ENCODE results near the gene HSD17B4.
A peak's percentile ranks its signal among the peaks of the same experiment; 100 is the strongest.
"Not testable (repeated sequence)": the region's sequence is repeated elsewhere in the genome, so short reads cannot be mapped to it uniquely, and the experiment has no call there.

The HSD17B4 gene

DNA sequence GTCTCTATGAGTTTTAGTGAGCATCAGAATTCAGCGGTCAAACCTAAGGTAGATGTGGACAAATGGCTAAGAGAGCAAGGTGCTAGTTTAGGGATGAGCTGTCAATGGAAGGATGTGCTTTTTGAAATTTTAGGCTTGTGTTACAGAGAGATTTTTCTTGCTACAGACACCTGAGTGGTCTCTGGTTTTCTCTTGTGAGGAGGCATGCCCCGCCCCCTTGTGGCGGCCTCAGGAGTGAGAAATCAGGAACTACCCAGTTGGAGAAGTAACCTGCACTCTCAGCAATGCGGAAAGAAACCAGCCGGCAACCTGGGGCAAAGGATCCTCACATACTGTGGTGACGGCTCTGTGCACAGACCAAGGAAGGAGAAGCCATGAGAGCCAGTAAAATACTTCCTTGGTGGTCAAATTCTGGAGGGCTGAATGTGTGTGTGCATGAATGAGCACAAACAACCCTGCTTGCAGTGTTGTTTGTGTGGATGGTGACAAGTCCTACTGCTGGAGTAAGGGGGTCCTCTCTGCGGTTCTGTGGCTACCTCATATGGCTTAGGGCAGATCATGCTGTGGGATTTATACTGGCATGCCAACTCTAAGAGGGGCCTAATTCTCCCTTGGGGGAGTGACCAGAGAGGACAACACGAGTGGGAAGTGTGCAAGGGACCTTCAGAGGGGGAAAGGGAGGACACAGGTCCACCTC, 16.7 kb upstream of the HSD17B4 start:
- peak; percentile 77 for DNase-seq

DNA sequence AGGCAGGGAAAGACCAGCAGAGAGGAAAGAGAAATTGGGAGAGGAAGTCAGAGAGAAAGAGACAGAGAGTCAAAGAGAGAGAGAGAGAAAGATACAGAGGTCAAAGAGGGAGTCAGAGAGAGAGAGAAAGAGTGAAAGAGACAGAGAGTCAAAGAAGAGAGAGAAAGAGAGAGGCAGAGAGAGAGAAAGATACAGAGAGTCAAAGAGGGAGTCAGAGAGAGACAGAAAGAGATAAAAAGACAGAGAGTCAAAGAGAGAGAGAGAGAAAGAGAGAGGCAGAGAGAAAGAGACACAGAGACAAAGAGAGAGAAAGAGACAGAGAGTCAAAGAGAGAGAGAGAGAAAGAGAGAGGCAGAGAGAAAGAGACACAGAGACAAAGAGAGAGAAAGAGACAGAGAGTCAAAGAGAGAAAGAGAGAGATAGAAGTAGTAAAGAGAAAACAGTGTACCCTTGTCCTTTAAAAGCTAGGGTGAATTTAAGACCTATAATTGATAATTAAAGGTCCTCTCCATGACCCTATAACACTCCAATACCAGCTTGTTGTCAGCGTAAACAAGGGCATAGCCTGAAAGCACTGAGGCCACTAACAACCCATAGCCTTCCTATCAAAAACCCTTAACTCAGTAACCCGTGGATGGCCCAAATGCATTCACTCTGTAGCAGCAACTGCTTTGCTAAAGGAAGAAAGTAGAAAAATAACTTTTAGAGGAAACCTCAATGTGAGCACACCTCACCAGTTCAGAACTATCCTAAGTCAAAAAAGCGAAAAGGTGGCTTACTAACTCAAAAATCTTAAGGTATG, 14.3 kb upstream of the HSD17B4 start:
- DNase-seq = not testable (repeated sequence)

DNA sequence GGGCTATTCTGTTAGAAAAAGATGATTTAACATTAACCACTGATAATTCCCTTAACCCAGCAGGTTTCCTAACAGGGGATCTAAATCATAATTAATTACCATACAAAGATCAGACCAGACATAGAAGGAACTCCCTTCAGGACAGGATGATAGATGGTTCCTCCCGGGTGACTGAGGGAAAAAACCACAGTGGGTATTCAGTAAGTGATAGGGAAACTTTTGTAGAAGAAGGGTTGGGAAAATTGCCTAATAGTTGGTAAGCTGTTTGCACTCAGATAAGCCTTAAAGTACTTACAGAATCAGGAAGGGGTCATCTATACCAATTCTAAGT, 13.7 kb upstream of the HSD17B4 start:
- DNase-seq = not testable (repeated sequence)

DNA sequence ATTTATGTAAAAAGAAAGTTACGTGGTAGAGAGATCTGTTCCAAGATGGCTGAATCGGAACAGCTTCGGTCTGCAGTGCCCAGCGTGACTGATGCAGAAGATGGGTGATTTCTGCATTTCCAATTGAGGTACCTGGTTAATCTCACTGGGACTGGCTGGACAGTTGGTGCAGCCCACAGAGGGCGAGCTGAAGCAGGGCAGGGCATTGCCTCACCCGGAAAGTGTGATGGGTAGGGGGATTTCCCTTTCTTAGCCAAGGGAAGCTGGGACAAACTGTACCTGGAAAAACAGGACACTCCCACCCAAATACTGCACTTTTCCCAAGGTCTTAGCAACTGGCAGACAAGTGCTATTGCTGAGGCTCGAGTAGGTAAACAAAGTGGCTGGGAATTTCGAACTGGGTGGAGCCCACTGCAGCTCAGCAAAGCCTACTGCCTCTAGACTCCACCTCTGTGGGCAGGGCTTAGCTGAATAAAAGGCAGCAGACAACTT, 13.1 kb upstream of the HSD17B4 start:
- DNase-seq = peak; percentile 11

DNA sequence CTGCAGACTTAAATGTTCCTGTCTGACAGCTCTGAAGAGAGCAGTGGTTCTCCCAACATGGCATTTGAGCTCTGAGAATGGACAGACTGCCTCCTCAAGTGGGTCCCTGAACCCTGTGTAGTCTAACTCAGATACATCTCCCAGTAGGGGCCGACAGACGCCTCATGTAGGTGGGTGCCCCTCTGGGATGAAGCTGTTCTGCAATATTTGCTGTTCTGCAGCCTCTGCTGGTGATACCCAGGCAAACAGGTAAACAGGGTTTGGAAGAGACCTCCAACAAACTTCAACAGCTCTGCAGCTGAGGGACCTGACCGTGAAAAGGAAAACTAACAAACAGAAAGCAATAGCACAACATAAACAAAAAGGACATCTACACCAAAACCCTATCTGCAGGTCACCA, 12.7 kb upstream of the HSD17B4 start:
- not testable (repeated sequence) for DNase-seq

DNA sequence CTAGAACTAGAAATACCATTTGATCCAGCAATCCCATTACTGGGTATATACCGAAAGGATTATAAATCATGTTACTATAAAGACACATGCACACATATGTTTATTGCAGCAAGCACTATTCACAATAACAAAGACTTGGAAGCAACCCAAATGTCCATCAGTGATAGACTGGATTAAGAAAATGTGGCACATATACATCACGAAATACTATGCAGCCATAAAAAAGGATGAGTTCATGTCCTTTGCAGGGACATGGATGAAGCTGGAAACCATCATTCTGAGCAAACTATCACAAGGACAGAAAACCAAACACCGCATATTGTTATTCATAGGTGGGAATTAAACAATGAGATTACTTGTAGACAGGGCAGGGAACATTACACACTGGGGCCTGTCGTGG, 7.7 kb upstream of the HSD17B4 start:
- not testable (repeated sequence) for DNase-seq

DNA sequence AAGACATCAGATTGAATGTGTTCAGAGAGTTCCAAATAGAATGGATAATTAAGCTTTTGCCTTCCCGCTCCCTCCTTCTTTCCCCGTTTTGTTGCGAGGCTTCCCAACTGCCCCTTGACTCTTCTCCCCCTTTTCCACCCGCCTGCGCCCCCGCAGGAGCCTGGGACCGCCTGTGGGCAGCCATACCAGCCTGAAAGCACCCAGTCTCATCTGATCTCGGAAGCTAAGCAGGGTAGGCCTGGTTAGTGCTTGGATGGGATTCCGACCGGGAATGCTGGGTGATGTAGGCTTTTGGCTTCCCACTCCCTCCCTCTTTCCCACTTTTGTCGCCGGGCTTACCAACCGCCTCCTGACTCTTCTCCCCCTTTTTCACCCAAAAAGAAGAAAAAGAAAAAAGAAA, 6.8 kb upstream of the HSD17B4 start:
- no peak for DNase-seq

DNA sequence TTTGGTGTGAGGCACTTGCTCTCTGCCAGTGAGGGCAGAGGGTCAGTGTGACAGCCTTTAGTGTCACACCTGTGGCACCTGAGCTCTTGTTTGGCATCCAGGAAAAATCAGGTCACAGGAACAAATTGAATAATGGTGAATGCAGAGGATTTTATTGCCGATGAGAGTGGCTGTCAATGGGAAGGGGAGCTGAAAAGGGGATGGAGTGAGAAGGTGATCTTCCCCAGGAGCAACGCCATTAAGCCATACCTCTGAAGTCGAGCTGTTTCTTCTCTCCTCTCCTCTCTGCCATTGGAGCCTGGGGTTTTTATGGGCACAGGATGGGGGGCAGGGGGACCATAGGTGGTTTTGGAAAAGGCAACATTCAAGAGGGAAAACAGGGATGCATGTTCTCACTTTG, 2.4 kb upstream of the HSD17B4 start:
- DNase-seq = no peak

DNA sequence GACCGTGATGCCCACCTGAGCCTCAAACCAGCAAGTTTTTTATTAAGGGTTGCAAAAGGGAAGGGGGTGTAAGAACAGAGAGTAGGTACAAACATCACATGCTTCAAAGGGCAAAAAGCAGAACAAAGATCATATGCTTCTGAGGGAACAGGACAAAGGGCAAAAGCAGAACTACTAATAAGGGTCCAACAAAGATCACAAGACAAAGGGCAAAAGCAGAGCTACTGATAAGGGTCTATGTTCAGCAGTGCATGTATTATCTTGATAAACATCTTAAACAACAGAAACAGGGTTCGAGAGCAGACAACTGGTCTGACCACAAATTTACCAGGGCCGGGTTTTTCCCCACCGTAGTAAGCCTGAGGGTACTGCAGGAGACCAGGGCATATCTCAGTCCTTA, 1.7 kb upstream of the HSD17B4 start:
- DNase-seq = not testable (repeated sequence)

DNA sequence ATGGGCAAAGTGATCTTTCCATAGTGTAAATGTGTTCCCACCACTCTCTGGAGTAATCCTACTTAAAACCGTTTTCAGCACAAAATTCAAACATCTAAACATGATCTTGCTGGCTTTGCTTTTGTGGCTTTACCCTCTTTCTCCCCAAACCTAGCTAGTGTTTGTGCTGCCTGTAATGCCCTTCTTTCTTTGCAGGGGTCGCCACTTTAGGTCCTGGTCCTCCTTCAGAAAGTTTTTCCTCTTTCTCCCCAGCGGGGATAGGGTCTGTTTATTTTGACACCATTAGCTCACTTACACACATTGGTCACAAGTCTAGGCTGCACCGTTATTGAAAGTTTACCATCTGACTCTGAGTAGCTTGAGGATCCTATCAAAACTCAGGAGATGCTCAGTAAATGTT, 736 bp upstream of the HSD17B4 start:
- no peak for DNase-seq

DNA sequence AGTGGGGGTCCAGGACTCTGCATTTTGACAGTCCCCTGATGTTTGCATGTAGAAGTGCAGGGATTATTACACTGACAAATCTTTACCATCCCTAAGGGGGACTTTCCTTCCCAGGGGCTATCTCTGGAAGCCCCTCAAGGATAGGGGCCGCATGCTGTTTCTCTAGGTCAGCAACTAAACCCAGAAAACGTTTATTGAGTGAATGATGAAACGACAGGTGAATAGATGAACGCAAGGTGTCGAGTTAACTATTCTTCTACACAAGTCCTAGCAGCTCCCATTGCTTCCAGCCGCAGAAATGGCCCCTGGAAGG, 281 bp upstream of the HSD17B4 start:
- no peak for DNase-seq

DNA sequence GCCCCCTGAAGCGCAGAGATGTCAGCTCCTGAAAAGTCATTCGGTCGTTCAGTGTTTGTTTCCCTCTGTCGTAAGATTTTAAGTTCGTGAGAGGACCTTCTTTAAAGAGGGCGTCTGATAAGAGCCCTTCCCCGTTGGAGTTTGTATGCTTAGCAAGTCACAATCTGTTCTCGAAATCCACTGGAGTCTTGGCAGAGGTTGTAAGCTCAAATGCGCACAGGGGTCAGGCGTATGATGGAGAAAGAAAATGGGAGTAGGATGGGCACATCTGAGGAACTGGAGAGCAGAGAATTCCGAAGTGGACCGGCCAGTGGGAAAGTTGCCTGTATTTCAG, 710 bp downstream of the HSD17B4 start:
- DNase-seq = no peak

DNA sequence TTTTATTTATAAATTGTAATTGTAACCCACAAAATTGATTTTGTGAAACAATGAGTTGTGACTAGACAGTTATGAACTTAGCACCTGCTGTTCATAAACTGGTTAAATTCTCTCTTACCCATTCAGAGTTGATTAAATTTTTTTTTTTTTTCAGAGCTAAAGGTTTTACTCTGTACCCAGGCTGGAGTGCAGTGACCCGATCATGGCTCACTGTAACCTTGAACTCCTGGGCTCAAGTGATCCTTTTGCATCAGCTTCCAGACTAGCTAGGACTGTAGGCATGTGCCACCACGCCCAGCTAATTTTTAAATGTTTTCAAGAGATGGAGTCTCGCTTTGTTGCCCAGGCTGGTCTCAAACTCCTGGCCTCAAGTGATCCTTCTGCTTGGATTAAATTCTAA, 1.9 kb downstream of the HSD17B4 start:
- DNase-seq = no peak

DNA sequence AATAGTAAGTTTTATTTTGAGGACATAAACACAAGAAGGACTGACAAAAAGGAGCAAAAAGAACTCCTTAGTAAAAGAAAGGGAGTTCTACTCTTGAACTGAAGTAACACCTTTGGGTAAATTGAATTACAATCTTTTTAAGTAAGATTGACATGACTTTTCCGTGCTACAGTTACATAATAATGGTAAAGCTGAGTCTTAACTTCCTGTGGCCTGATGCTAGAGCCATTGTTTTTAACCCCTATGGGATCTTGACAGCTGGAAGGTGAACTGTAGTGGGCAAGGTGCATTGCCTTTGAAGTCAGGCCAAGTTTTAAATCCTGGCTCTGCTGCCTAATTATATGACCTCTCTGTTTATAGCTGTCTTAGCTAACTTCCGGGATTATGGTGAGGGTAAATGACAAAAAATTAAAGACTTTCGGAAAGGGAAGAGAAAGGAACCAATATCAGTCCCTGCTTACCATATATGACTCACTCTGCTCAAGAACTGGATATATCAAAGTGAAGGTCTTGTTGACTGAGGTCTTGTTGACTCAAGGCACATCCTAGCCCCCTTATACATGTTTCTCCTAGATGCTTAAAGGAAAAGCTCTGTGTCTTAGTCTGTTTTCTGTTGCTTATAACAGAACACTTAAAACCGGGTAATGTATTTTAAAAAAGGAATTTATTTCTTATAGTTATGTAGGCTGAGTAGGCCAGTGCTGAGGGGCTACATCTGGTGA, 6.8 kb downstream of the HSD17B4 start:
- no peak for DNase-seq

DNA sequence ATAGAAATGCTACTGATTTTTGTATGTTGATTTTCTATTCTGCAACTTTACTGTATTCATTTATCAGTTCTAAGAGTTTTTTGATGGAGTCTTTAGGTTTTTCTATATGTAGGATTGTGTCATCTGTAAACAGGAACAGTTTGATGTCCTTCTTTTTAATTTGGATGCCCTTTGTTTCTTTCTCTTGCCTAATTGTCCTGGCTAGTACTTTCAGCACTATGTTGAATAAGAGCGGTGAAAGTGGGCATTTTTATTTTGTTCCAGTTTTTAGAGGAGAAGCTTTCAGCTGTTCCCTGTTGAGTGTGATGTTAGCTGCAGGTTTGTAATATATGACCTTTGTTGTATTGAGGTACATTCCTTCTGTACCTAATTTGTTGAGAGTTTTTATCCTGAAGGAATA, 13.3 kb downstream of the HSD17B4 start:
- DNase-seq = no peak

DNA sequence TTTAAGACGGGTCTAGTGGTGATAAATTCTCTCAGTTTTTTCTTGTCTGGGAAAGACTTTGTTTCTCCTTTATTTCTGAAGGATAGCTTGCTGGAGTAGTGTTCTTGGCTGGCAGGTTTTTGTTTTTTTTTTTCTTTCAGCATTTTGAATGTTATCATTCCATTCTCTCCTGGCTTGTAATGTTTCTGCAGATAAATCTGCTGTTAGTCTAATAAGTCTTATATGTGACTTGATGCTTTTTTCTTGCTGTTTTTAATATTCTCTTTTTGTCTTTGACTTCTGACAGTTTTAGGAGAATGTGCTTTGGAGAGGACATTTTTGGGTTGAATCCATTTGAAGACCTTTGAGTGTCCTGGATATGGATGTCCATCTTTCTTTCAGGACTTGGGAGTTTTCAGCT, 16.0 kb downstream of the HSD17B4 start:
- DNase-seq = no peak

DNA sequence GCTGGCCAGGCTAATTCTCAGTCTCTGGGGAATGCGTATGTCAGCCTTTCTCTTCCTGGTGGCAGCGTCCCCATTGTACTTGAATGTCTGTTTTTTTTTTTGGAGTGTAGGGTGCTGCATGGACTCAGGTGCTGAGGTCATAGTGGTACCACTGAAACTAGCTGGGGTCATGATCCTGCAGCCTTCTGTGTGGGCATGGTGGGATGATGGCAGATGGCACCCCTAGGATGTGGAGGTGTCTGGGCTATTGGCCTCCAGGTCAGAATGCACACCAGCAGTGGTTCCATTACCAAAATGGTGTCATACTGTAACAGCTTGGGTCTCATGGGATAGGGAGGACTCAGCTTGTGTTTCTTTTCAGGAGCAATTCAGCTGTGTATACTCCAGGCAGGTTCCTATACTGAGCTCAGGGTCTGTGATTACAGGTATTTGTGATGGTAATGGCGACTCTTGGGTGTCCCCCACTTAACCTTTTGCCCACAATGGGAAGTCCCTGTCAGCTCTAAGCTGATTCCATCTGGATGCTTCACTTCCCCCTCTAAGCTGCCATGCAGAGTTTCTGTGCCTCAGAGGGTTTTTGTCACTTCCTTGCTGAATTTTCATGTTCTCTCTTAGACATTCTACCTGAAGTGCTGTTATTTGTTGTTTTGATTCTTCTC, 17.9 kb downstream of the HSD17B4 start:
- DNase-seq = no peak

DNA sequence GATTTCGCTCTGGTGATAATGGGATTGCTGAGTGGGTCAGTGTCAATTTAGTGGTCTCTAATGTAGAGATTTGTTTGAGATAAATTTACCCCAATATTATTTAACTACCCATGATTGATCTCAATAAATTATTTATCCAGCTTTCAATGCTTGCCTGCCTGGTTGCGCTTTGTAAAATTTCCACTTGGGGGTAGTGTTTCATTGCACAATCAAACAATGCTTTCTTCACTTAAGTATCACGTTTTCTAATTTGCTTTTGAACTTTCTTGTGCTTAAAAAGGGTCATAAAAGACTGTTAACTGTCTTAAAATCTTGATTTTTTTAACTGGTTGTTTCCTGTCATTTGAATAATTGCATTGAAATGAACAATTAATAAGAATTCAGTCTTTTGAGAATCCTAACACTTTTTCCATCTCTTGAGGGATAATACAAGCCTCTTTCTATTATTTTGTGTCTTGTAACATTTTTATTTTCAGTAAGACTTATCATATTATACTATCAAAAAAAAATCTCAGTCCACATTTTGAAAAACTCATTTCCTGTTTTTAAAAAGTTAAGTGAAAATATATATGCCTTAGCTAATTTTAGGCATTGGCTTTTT, 18.7 kb downstream of the HSD17B4 start:
- DNase-seq = no peak

DNA sequence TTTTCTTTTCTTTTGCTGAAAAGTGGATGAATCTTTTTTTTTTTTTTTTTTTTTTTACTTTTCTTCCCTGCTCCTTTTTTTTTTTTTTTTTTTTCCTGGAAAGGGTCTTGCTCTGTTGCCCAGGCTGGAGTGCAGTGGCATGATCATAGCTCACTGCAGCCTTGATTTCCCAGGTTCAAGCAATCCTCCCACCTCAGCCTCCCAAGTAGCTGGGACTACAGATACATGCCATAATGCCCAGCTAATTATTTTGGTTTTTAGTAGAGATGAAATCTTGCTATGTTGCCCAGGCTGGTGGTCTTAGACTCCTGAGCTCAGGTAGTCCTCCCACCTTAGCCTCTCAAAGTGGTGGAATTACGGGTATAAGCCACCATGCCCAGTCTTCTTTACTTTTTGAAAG, 20.9 kb downstream of the HSD17B4 start:
- no peak for DNase-seq

DNA sequence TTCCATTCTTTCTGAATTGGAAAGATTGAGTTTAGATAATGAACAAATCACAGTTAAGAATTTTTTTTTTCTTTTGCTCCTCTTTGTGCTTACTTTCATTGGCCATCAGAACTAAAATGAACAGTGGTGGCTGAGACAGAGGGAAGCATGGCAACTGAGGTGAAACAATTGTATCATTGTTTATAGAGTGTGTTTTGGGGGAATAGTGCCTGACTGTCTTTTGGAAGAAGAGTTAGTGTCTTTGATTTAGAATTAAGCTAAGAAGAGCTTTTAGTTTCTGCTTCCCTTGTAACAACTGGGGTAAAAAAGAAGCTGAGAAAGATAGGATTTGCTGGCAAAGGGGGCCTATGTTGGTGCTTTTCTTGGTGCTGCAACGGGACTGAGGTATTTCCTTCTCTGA, 24.0 kb downstream of the HSD17B4 start:
- DNase-seq = no peak

DNA sequence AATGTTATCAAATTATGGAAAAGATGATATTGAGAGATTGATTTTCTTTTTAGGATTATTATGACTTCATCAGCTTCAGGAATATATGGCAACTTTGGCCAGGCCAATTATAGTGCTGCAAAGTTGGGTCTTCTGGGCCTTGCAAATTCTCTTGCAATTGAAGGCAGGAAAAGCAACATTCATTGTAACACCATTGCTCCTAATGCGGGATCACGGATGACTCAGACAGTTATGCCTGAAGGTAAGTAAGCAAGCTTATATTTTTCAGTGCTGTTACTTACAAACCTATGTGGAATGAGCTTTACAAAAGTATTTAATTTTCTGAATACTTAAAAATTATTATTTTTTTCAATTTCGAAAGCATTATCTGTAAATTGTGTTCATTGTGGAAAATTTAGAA, 26.5 kb downstream of the HSD17B4 start:
- no peak for DNase-seq

DNA sequence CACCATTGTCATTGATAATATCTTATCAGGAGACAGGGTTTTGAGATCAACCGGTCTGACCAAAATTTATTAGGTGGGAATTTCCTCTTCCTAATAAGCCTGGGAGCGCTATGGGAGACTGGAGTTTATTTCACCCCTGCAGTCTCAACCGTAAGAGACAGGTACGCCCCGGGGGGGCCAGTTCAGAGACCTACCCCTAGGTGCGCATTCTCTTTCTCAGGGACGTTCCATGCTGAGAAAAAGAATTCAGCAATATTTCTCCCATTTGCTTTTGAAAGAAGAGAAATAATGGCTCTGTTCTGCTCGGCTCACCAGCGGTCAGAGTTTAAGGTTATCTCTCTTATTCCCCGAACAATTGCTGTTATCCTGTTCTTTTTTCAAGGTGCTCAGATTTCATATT, 28.3 kb downstream of the HSD17B4 start:
- not testable (repeated sequence) for DNase-seq

DNA sequence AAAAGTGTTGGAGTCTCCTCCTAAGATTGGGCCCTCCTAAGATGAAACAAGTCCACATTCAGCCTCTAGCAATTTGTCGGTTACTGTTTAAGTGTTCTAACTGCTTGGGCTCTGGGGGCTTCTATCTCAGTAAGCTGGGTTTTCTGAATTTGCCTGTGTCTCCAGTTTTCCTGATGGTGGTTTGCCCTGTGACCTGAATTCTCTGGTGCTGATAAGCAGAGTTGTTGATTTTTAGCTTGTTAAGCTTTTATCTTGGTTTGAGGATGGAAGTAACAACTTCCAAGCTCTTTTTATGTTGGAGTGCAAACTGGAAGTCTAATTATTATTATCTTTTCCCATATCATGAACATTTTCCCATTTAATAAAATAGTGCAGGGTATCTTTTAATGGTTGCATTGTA, 30.9 kb downstream of the HSD17B4 start:
- DNase-seq = no peak
